Retina (tissue), 1 donor: ENCODE results near the gene GP1BB.

Experiments used
- DNase-seq: peaks from one replicate; pipeline ENCODE4 v3.0.0-alpha.2; 2016

The GP1BB gene

GRCh38 chr22:19742160-19743066, 19.1 kb downstream of the GP1BB start:
- DNase-seq, result no peak

GRCh38 chr22:19743081-19743480, 19.7 kb downstream of the GP1BB start:
- DNase-seq, result no peak

GRCh38 chr22:19743651-19744050, 20.3 kb downstream of the GP1BB start:
- DNase-seq, result no peak

- no peak for DNase-seq
These were observed 21.1 kb downstream of the GP1BB start for GRCh38 chr22:19744350-19745006.

- DNase-seq, result no peak
These were observed 22.1 kb downstream of the GP1BB start for GRCh38 chr22:19745155-19746101.

- no peak for DNase-seq
These were observed 23.4 kb downstream of the GP1BB start for GRCh38 chr22:19746726-19747125.

GRCh38 chr22:19747551-19747950, 24.2 kb downstream of the GP1BB start:
- DNase-seq, result no peak

GRCh38 chr22:19748139-19748538, 24.8 kb downstream of the GP1BB start:
- DNase-seq, result no peak

- no peak for DNase-seq
These were observed 25.8 kb downstream of the GP1BB start for GRCh38 chr22:19748991-19749664.

GRCh38 chr22:19749876-19750275, 26.5 kb downstream of the GP1BB start:
- no peak for DNase-seq

- DNase-seq, result no peak
These were observed 27.5 kb downstream of the GP1BB start for GRCh38 chr22:19750507-19751490.

- DNase-seq, result no peak
These were observed 28.3 kb downstream of the GP1BB start for GRCh38 chr22:19751497-19752245.

- DNase-seq, result no peak
These were observed 29.9 kb downstream of the GP1BB start for GRCh38 chr22:19753090-19753842.

- no peak for DNase-seq
These were observed 30.8 kb downstream of the GP1BB start for GRCh38 chr22:19753996-19754700.

- DNase-seq, result no peak
These were observed 31.4 kb downstream of the GP1BB start for GRCh38 chr22:19754701-19755144.

- no peak for DNase-seq
These were observed 31.9 kb downstream of the GP1BB start for GRCh38 chr22:19755145-19755710.

GRCh38 chr22:19755722-19756287, 32.5 kb downstream of the GP1BB start:
- DNase-seq, result no peak
